LNCAP (cell line): ENCODE data around the gene EPHA5.

Source experiments
- CTCF ChIP-seq: fragments of 450-650 bp; IDR thresholded peaks from 2 replicates; pipeline ENCODE4 v1.5.1; 2017; ENCODE audit warnings: mild to moderate bottlenecking

Gene EPHA5

DNA sequence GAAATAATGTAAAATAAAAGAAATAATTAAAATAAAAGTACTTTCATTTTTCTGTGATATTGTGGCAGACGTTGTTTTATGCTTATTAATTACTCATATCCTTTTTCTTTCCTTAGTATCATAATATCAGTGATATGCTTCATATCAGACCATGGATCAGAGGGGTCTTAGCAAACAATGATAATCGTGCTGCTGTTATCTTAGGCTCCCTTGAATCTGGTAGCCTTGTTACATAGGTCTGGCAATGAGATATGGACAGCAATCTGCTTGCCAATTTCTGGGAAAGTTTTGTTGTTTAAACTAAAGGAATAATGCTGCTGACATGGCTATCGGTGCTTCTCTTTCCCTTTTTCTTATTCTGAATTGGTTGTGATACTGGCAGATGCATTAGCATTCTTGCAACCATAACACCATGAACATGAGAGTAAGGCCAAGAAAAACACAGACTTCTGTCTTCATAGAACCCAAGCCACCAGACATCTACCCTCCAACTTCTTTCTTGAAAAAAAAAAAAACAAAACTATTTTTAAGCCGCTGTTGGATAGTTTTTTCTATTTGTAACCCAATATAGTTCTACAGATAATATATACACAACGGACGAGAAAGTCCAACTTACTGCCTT lies 16.4 kb downstream of the EPHA5 start:
- TF ChIP-seq CTCF = no peak

DNA sequence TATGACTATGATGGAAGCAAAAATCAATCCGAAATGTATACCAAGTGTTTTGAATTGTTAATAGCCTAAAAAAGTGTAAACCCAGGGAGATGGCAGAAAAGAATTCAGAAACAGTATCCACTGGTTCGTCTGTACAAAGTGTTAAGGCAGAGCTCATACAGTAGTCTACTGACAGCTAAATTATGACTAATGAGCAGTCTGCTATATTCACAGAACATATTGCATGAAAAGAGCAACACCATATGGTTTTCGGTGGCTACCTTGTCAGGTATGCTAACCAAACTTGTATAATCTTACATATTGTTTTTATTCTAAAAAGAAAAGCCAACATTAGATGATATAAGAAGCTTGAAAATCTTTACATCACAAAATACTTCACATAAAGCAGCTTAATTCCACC lies 18.5 kb downstream of the EPHA5 start:
- no peak for TF ChIP-seq CTCF

GRCh38 chr4:65651031-65651430 lies 19.3 kb downstream of the EPHA5 start:
- no peak for TF ChIP-seq CTCF

- no peak for TF ChIP-seq CTCF
These were observed 24.2 kb downstream of the EPHA5 start for GRCh38 chr4:65646136-65646535.

- no peak for TF ChIP-seq CTCF
These were observed 25.1 kb downstream of the EPHA5 start for GRCh38 chr4:65645185-65645584.

DNA sequence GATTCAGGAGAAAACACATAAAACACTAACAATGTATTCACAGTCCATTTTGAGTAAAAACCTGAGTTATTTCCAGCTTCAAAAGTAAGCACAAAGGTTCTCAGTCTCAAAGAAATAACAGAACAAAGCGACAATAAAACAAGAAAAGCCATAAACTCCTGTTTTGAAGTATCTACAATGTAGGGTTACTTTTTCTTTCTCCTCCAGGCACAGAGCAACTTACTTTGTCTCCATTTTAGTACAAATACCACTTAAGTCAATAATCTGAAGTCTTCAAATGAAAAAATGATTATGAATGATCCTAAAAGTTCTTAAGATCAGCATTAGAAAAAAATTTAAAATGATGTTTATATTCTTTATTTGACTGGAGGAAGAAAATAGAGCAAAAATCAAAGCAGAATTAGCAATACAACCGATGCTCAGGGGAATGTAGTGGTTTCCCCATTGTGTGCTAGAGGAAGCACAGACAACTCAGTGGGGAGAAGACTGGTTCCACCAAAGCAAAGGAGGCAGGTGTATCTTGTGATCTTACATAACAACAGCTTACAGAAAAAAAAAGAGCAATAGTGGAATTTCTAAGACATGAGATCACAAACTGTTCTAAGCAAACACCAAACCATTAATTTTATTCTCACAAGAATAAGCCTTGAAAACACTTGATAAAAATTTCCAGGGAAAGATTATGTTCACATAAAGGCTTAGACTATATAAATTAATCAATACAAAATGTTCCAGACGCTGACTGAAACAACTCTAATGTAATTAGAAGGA lies 35.1 kb downstream of the EPHA5 start:
- TF ChIP-seq CTCF = no peak

GRCh38 chr4:65624651-65625050 lies 45.6 kb downstream of the EPHA5 start:
- no peak for TF ChIP-seq CTCF
